Activated naive CD8-positive, alpha-beta T cell treated with anti-CD3 and anti-CD28 coated beads, Interleukin-2, amount 10 ng/mL, durations not matched to agents 7 days and 5 days (primary cell): ENCODE results near the gene NNMT. TPM values are rescaled to one million over a fixed set of nuclear protein-coding genes. Genes with fewer than 3 reads are reported as not detected.

Experiments used
- ATAC-seq: fragments of 150-1000 bp; cut with Tn5 transposase; one replicate; pipeline ENCODE4 v1.10.0; 2021; ENCODE audit warnings: low read depth, moderate library complexity
- POLR2A ChIA-PET: fragments of 350-600 bp; sonication (Branson Sonifier 250); formaldehyde crosslinking; loops from one replicate; lab custom pipeline; 2021; ENCODE audit warnings: antibody characterized with exemption; lab: Charles Lee
- DNase-seq: peaks from one replicate; pipeline ENCODE4 v3.0.0; 2021
- H3K27ac Mint-ChIP-seq: one replicate; pipeline ENCODE4 v1.8.0; 2022; ENCODE audit warnings: mild to moderate bottlenecking, mixed read lengths
- H3K27me3 Mint-ChIP-seq: one replicate; pipeline ENCODE4 v1.8.0; 2022; ENCODE audit warnings: mild to moderate bottlenecking, moderate library complexity, mixed read lengths
- H3K36me3 Mint-ChIP-seq: one replicate; pipeline ENCODE4 v1.8.0; 2021; ENCODE audit warnings: mild to moderate bottlenecking, mixed read lengths
- H3K4me1 Mint-ChIP-seq: one replicate; pipeline ENCODE4 v1.8.0; 2021; ENCODE audit warnings: mixed read lengths
- H3K4me3 Mint-ChIP-seq: one replicate; pipeline ENCODE4 v1.8.0; 2022; ENCODE audit warnings: mild to moderate bottlenecking, moderate library complexity, mixed read lengths
- H3K9me3 Mint-ChIP-seq: one replicate; pipeline ENCODE4 v1.8.0; 2021; ENCODE audit warnings: mixed read lengths
- total RNA-seq, 2 experiments: library from RNA; stranded (reverse); gene quantifications; one replicate each; pipeline ENCODE4 v1.2.3, GENCODE V29; 2021

Gene NNMT
- total RNA-seq, result not detected

- H3K27ac Mint-ChIP-seq, result no peak within 1 kb of the TSS
- H3K9me3 Mint-ChIP-seq, result peaks cover 7% of the 10 kb centered on the region
- ATAC-seq (no peak), DNase-seq (no peak)
- peaks cover 19% of the 10 kb centered on the region for H3K27me3 Mint-ChIP-seq
- POLR2A ChIA-PET, result no interaction called here
- no peaks in the 10 kb centered on the region for H3K36me3 Mint-ChIP-seq
- peaks cover 2% of the 10 kb centered on the region for H3K4me1 Mint-ChIP-seq
- no peak within 1 kb of the TSS for H3K4me3 Mint-ChIP-seq
These were observed at the start of gene NNMT for GRCh38 chr11:114295676-114296604. TSS of gene NNMT (plus strand) at chr11:114296399. CDS start at chr11:114296557, 158 bp downstream.

DNA sequence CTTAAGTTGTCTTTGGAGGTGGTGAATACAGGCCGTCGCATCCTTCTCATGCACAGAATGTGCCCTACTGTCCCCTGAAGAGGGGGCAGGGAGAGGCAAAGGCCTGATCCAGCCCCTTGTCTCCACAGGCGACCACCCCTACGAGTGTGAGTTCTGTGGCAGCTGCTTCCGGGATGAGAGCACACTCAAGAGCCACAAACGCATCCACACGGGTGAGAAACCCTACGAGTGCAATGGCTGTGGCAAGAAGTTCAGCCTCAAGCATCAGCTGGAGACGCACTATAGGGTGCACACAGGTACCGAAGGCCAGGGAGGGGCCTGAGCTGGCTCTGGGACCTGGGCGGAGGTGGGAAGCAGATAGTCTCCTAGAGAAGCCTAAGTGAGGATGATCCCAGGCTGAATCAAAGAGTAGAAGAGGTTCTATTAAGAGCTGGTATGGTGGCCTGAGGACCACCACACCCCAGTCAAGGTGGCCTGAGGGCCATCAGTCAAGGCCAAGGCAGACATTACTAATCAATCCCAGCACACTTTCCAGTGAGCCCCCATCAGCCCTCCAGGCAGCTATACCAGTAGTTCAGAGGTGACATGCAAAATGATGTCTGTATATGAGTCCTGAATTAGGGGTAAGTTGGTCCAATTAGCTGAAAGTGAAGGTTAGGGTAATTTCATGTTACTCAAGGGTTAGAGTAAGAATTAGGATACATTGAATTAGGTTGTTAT lies 49.0 kb upstream of the NNMT start:
- DNase-seq, result no peak
- no peaks in the 10 kb centered on the region for H3K9me3 Mint-ChIP-seq
- H3K36me3 Mint-ChIP-seq, result peaks cover 3% of the 10 kb centered on the region
- ATAC-seq, result no peak
- no peak overlapping the region for H3K4me3 Mint-ChIP-seq
- POLR2A ChIA-PET, result no interaction called here
- peaks cover 2% of the 10 kb centered on the region for H3K4me1 Mint-ChIP-seq
- no peak overlapping the region for H3K27ac Mint-ChIP-seq
- H3K27me3 Mint-ChIP-seq, result no peaks in the 10 kb centered on the region

- Mint-ChIP-seq H3K4me1 (peaks cover 3% of the 10 kb centered on the region), H3K4me3 (no peak overlapping the region), H3K27ac (peak overlapping the region; percentile 37), H3K36me3 (peaks cover 3% of the 10 kb centered on the region), H3K9me3 (no peaks in the 10 kb centered on the region), H3K27me3 (no peaks in the 10 kb centered on the region)
- ATAC-seq (no peak), DNase-seq (no peak)
- POLR2A ChIA-PET, result interaction anchor here (1.5 kb wide), 1 partner anchor 66 kb away, joined by 3 read pairs; no protein-coding TSS in a partner anchor
These were observed 46.0 kb upstream of the NNMT start for GRCh38 chr11:114250180-114250579.

- no peak for DNase-seq
- no peak for ATAC-seq
- Mint-ChIP-seq H3K27me3 (no peaks in the 10 kb centered on the region), H3K36me3 (peaks cover 3% of the 10 kb centered on the region), H3K4me3 (no peak overlapping the region), H3K27ac (peak overlapping the region; percentile 42), H3K9me3 (no peaks in the 10 kb centered on the region), H3K4me1 (peaks cover 3% of the 10 kb centered on the region)
- POLR2A ChIA-PET, result no interaction called here
These were observed 45.0 kb upstream of the NNMT start for GRCh38 chr11:114250993-114251814.

DNA sequence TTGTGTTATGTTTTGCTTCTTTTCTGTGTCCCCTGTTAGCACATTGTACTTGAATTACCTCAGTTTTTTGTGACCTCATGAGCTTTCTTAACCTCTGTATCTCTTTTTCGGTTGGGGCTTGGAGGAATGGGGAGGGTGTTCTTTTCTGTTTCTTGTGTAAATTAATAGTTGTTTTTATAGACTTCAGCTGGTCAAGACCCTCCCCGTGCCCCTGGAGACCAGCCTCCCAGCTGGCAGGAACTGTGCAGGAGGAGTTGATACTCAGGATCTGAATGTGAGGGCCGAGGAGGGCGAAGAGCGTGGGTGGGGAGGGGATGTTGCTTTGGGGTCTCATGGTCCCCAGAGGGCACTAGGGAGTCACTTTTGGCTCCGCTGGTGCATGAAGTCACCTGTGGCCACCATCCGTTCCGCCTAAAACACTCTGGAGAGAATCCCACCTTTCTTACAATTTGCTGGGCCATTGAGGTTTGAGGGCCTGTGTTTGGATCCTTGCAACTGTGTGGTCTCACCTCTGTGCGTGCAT lies 44.3 kb upstream of the NNMT start:
- POLR2A ChIA-PET, result no interaction called here
- H3K9me3 Mint-ChIP-seq, result no peaks in the 10 kb centered on the region
- no peak overlapping the region for H3K4me3 Mint-ChIP-seq
- H3K27me3 Mint-ChIP-seq, result no peaks in the 10 kb centered on the region
- peak overlapping the region; percentile 49 for H3K27ac Mint-ChIP-seq
- DNase-seq, result no peak
- H3K4me1 Mint-ChIP-seq, result peaks cover 3% of the 10 kb centered on the region
- no peak for ATAC-seq
- H3K36me3 Mint-ChIP-seq, result peaks cover 3% of the 10 kb centered on the region

DNA sequence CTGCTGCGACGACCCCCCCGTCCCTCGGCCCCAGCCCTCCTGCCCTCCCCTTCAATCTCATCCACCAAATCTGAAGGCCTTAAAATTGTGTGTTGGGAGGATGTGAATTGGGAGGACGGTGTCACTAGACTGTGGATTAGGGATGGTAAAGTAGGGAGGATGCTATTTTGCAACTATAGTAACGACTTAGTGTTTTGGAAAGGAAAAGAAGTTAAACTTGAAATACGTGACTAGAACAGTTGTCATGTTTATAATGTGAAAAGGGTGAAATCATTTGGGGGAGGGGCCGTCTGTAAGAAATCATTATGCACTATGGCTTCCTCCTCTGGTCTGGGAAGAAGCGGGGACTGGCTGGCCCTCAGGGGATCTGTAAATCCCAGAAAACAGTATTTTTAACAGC lies 43.4 kb upstream of the NNMT start:
- ATAC-seq (no peak), DNase-seq (no peak)
- peaks cover 3% of the 10 kb centered on the region for H3K36me3 Mint-ChIP-seq
- POLR2A ChIA-PET, result no interaction called here
- H3K4me1 Mint-ChIP-seq, result peaks cover 3% of the 10 kb centered on the region
- H3K4me3 Mint-ChIP-seq, result no peak overlapping the region
- no peaks in the 10 kb centered on the region for H3K27me3 Mint-ChIP-seq
- no peaks in the 10 kb centered on the region for H3K9me3 Mint-ChIP-seq
- H3K27ac Mint-ChIP-seq, result no peak overlapping the region

- peaks cover 3% of the 10 kb centered on the region for H3K36me3 Mint-ChIP-seq
- peaks cover 4% of the 10 kb centered on the region for H3K4me1 Mint-ChIP-seq
- no peak for DNase-seq
- no peak overlapping the region for H3K27ac Mint-ChIP-seq
- H3K4me3 Mint-ChIP-seq, result no peak overlapping the region
- H3K27me3 Mint-ChIP-seq, result no peaks in the 10 kb centered on the region
- no peak for ATAC-seq
- POLR2A ChIA-PET, result interaction anchor here (0.5 kb wide), 1 partner anchor 380 kb away, joined by 4 read pairs; no protein-coding TSS in a partner anchor
- no peaks in the 10 kb centered on the region for H3K9me3 Mint-ChIP-seq
These were observed 42.4 kb upstream of the NNMT start for GRCh38 chr11:114253771-114254170.

DNA sequence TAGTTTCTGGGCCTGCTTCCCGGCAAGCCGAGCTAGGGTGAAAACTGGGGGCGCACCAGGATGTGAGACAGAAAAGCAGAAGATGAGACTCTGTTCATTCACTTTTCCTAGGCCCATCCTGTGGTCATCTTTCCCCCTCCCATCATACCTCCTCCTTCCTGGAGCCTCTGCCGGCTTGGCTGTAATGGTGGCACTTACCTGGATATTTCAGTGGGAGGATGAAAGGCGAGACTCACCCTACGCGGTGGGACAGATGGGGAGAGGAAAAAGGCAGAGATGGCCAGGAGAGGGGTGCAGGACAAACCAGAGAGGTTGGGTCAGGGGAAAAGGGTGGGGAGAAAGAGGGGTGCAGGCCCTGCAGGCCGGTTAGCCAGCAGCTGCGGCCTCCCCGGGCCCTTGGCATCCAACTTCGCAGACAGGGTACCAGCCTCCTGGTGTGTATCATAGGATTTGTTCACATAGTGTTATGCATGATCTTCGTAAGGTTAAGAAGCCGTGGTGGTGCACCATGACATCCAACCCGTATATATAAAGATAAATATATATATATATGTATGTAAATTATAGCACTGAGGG lies 41.5 kb upstream of the NNMT start:
- Mint-ChIP-seq H3K27ac (no peak overlapping the region), H3K36me3 (peaks cover 3% of the 10 kb centered on the region), H3K4me3 (no peak overlapping the region), H3K27me3 (no peaks in the 10 kb centered on the region), H3K4me1 (peaks cover 9% of the 10 kb centered on the region), H3K9me3 (no peaks in the 10 kb centered on the region)
- ATAC-seq, result no peak
- POLR2A ChIA-PET, result no interaction called here
- no peak for DNase-seq

- no peak overlapping the region for H3K4me3 Mint-ChIP-seq
- H3K36me3 Mint-ChIP-seq, result peaks cover 3% of the 10 kb centered on the region
- no peaks in the 10 kb centered on the region for H3K9me3 Mint-ChIP-seq
- POLR2A ChIA-PET, result no interaction called here
- DNase-seq (no peak), ATAC-seq (no peak)
- H3K27ac Mint-ChIP-seq, result no peak overlapping the region
- peaks cover 15% of the 10 kb centered on the region for H3K4me1 Mint-ChIP-seq
- peaks cover 1% of the 10 kb centered on the region for H3K27me3 Mint-ChIP-seq
These were observed 40.9 kb upstream of the NNMT start for GRCh38 chr11:114255289-114255688.

DNA sequence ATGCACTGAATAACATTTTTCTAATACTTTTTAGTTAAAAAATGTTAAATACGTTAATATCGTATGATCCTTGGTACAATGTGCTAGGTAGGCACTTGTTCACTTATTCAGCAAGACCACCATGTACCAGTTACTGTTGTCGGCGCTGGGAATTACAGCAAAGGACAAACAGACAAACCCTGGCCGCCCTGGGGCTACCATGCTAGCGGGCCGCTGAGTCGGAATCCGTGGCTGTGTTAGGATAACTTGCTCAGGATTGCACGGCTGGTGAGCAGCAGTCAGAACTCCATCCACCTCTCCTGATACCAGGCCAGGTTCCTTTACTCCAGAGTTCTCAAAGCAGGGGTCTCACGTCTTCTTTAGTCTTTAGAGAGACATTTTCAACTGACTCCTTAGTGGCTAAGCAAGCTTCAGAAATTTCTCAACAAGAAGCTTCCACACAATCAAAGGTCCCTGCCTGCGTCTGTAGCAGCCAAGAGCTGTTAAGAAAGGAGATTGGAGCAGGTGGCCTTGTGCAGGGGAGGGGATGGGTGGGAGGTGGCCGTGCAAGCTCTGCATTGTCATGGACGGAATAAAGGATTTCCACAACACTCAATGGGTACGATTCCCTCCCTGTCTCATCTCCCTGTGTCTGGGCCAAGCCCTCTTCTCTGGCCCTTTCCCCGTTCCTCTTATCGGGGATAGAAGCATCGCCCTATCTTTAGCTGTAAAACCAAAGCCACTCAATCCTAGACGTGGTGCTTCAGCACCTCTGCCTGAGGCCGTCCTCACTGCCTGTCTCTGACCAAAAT lies 39.8 kb upstream of the NNMT start:
- Mint-ChIP-seq H3K36me3 (no peaks in the 10 kb centered on the region), H3K9me3 (no peaks in the 10 kb centered on the region), H3K4me1 (peaks cover 15% of the 10 kb centered on the region), H3K27ac (no peak overlapping the region), H3K27me3 (peaks cover 3% of the 10 kb centered on the region), H3K4me3 (no peak overlapping the region)
- ATAC-seq, result no peak
- DNase-seq, result no peak
- POLR2A ChIA-PET, result interaction anchor here (0.7 kb wide), 1 partner anchor 78 kb away, joined by 3 read pairs; no protein-coding TSS in a partner anchor

DNA sequence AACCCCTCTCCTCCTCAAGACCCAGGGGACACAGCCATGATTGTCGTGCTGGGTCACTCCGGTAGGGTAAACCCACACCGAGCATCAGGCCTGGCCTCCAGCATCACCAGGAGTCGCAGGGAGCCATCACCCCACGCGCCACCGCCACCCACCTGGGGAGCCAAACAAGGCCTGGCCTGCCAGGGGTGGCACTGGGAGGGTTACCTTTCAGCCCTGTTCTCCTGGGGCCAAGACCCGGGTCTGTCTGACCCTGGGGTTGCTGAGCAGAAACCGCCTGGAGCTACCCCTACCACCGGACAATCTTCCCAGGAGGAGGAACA lies 39.3 kb upstream of the NNMT start:
- Mint-ChIP-seq H3K36me3 (no peaks in the 10 kb centered on the region), H3K4me1 (peaks cover 13% of the 10 kb centered on the region), H3K9me3 (no peaks in the 10 kb centered on the region), H3K4me3 (no peak overlapping the region), H3K27ac (peak overlapping the region; percentile 52), H3K27me3 (peaks cover 3% of the 10 kb centered on the region)
- DNase-seq, result no peak
- POLR2A ChIA-PET, result no interaction called here
- ATAC-seq, result no peak
